GM21737 (cell line): ENCODE measurements around the gene VPS16.
"Not testable (repeated sequence)": the region's sequence is repeated elsewhere in the genome, so short reads cannot be mapped to it uniquely, and the experiment has no call there.

Experiments used
- ATAC-seq: cut with Tn5 transposase; IDR thresholded peaks from one replicate; pipeline ENCODE4 v1.9.1; 2021; ENCODE audit warnings: mild to moderate bottlenecking, moderate library complexity; ENCODE audit not compliant: unreplicated experiment

The VPS16 gene

DNA sequence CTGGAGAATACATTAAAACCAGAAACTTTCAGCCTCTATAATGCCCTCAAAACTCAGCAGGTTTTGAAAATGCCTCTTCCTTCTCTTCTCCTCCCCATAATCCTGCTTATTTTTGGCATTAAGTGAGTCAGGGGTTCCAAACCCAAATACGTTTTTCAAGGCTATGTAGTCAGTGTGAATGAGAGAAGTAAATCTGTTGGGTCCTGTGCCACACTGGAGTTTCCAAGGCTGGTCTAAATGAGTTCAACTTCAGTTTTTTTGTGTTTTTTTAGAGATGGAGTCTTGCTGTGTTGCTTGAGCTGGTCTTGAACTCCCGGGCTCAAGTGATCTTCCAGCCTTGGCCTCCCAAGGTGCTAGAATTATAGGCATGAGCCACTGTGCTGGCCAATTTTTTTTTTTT lies 53.7 kb downstream of the VPS16 start:
- ATAC-seq = no peak

DNA sequence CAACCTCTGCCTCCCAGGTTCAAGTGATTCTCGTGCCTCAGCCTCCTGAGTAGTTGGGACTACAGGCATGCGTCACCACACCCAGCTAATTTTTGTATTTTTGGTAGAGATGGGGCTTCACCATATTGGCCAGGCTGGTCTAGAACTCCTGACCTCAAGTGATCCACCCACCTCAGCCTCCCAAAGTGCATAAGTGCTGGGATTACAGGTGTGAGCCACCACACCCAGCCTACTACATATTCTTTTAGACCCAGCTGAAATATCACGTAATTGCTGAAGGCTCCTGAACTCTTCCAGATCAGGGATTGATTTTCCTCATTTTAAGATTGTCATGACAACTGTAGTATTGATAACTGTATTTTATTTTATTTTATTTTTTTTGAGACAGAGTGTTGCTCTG lies 54.6 kb downstream of the VPS16 start:
- not testable (repeated sequence) for ATAC-seq

DNA sequence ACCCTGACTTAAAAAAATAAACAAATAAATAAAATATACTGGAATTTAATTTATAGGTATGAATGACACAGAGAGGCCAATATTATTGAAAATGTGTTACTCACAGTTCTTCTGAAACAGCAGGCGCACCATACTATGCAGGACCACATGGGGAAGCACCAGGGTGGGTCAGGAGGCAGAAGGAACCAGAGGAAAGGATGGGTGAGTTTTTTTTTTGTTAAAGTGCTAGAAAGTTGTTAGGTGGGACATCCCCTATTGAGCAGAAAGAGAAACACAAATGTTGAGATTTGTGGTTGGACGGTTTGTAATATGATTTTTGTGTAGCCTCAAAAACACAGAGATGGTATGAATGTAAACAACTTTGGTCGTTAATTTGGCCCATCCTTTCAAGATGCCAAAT lies 58.7 kb downstream of the VPS16 start:
- ATAC-seq = no peak

DNA sequence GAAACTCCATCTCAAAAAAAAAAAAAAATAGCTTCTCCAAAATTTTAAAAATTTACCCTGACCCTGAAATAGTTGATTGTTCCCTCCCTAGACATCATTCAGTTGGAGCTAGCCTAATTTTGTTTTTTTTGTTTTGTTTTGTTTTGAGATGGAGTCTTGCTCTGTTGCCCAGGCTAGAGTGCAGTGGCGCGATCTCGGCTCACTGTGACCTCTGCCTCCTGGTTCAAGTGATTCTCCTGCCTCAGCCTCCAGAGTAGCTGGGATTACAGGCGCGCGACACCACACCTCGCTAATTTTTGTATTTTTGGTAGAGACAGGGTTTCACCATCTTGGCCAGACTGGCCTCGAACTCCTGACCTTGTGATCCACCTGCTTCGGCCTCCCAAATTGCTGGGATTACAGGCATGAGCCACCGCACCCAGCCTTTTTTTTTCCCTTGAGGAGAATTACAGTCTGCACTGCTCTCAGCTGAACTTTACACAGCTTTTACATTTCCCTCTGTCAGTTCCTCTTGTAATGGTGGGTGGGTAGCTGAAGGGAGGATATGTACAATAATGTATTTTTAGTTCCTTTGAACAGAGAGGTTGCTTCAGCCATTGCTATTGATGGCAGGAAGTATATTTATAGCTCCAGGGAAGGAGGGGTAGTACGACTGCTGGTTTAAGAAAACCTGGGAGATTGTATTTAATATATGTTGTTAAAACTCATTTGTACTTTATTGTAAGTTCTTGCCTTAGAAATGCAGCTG lies 60.5 kb downstream of the VPS16 start:
- no peak for ATAC-seq

DNA sequence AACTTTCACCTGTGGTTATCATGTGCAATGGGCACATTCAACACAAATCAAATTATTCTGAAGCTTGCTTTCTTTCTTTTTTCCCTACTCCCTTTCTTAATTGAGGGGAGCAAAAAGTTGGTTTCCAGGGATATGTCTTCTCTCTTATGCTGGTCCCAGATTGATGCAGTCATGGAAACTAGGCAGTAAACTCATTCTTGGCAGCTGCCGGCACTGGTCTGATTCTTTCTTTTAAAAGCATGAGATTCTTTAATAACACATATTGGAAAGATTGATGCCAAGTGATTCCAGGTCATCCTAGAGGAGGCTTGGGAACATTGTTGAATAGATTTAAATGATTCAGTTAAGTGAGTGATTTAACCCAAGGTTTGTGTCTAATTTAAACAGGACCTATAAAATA lies 61.7 kb downstream of the VPS16 start:
- no peak for ATAC-seq

DNA sequence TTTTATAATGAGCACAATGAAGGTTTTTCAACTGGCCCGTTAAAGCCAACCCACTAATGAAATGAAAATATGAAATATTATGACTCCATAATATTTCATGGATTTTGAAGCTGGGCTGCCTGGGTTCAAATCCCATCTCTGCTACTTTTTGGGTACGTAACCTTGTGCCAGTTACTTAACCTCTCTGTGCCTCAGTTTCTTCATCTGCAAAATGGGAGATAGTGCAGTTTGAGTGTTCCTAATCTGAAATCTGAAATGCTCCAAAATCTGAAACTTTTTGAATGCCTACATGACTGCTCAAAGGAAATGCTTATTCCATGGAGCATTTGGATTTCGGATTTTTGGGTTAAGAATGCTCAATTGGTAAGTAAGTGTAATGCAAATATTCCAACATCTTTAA lies 62.3 kb downstream of the VPS16 start:
- ATAC-seq = no peak

DNA sequence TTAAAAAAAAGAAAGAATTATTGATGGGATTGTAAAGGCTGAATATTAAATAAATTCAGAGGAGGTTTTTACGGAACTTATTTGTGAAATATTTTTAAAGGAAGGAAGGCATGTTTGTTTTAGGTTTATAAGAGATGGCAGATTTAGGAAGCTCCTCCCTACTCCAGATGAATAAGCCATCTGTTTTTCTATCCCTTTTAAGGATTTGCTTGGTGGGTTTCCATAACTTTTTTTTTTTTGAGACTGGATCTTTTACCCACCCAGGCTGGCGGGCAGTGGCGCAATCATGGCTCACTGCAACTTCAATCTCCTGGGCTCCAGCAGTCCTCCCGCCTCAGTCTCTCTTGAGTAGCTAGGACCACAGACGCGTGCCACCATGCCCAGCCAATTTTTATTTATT lies 63.1 kb downstream of the VPS16 start:
- no peak for ATAC-seq

DNA sequence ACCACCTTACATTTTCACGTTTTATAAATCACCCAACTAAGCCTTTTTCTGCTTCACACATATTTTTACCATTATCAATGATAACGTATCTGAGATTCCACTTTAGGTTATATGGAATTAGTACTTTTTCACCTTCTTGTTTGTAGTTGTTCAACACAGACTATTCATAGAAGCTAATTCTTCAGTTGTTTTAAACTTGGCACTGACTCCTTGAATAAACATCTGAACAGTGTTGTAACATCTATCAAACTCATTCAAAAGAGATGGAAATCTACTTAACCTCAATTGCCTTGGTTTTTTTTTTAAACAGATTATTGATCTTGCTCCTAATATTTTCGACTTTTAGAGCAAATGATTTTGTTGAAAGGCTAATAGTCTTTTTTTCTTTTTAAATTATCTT lies 67.0 kb downstream of the VPS16 start:
- no peak for ATAC-seq

DNA sequence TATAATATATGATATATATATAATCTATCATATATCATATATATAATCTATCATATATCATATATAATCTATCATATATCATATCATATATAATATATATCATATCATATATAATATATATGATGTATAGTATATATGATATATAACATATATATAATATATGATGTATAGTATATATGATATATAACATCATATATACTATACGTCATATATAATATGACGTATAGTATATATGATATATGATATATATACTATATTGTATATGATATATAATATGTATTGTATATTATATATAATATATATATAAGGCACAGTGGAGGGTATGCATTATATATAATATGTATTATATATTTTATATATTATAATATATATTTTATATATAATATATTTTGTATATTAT lies 69.4 kb downstream of the VPS16 start:
- no peak for ATAC-seq

DNA sequence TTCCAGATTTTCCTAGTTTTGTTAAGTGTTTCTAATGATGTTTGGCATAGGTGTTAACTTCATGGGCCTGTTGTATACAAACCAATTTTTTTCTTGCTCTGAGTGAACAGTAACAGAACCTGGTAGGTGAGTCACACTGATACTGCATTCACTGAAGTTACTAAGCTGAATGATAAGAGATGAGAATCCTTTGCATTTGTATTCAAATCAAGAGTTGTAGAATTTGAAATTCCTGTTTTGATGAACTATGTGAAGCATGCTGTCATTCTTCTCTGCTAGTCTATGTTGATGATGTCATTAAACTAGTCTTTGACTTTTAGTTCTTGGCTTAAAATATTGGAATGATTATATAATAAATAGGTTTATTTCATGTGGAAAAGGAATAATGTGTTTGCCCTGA lies 70.7 kb downstream of the VPS16 start:
- no peak for ATAC-seq

DNA sequence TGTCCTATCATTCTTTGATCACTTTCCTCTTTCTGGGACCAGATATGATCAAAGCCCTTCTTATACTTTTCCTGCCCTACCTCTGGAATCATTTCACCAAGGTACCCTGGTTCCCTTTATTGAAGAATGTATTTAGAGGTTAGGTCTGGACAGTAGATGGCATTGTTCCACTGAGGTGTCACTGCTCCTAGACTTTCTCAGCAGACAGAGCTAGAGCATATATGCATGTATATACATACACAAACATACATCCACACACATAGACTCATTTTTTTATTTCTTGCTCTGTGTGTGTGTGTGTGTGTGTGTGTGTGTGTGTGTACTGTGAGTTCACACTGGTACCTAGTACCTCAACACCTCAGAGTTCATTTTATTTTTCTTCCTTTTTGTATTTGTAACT lies 73.6 kb downstream of the VPS16 start:
- ATAC-seq = no peak
